Measurements from ENCODE around the gene ATP5PO.

DNA sequence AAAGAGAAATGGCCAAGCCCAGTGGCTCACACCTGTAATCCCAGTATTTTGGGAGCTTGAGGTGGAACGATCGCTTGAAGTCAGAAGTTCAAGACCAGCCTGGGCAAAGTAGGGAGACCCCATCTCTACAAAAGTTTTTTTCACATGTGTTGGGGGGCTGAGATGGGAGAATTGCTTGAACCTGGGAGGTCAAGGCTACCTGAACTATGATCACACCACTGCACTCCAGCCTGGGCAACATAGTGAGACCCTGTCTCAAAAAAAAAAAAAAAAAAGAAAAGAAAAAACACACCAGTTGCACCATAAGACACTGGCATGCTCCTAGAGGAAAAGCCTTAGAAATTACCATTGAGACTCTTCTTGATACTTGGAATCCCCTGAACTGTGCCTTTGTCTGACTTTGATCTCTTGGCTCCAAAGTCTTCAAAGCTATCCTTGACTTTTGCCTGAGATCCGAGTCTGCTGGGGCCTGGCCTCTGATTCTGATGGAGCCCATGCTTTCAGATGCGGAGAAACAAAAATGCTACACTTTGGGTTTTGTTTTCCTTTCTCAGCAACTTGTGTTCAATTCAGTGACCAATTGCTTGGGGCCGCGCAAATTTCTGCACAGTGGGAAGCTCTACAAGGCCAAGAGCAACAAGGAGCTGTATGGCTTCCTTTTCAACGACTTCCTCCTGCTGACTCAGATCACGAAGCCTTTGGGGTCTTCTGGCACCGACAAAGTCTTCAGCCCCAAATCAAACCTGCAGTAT lies 33.7 kb downstream of the ATP5PO start:
- no peak for TF ChIP-seq CTCF (IDR thresholded peaks at IDR 0.05; ENCODE audit: low read length)
- no peak for TF ChIP-seq EZH2 (optimal IDR thresholded peaks at IDR 0.05; ENCODE audit: low read depth, low read length)
- no peak for TF ChIP-seq EZH2phosphoT487 (IDR thresholded peaks at IDR 0.05; ENCODE audit: low read length)
